B cell (primary cell): ENCODE measurements around the gene ARHGEF10L. TPM values are rescaled to one million over a fixed set of nuclear protein-coding genes. Genes with fewer than 3 reads are reported as not detected.

ENCODE experiments used
- ATAC-seq: fragments of 200-7000 bp; cut with Tn5 transposase; one replicate; pipeline ENCODE4 v1.10.0; 2021; ENCODE audit warnings: low read depth, mild to moderate bottlenecking, moderate number of reproducible peaks, moderate library complexity
- CTCF ChIA-PET: fragments of 350-600 bp; sonication (Branson Sonifier 250); formaldehyde crosslinking; loops from one replicate; lab custom pipeline; 2021; ENCODE audit warnings: antibody characterized with exemption, inconsistent platforms; lab: Charles Lee
- POLR2A ChIA-PET: fragments of 350-600 bp; sonication (Branson Sonifier 250); formaldehyde crosslinking; loops from one replicate; lab custom pipeline; 2021; ENCODE audit warnings: antibody characterized with exemption; lab: Charles Lee
- DNase-seq: peaks from one replicate; pipeline ENCODE4 v3.0.0; 2013
- H2AFZ ChIP-seq: 2 replicates; pipeline ENCODE4 v1.6.1; 2012; ENCODE audit warnings: mild to moderate bottlenecking, low read depth, low read length; ENCODE audit not compliant: insufficient read depth, poor library complexity, severe bottlenecking
- H3K27ac ChIP-seq, 2 donors: 1 replicate in 1 of 2; 2 replicates in 1 of 2; pipeline ENCODE4 v1.5.1; 2012 to 2013; ENCODE audit warnings: low read length in 2 of 2, mild to moderate bottlenecking in 2 of 2, moderate library complexity in 1 of 2
- H3K27me3 ChIP-seq, 4 experiments: fragments of 200-600 bp in 1 of 4; sonication (generic) in 1 of 4; replicated peaks in 1 of 4; 1 replicate in 2 of 4; 2 replicates in 2 of 4; pipeline versions ENCODE4 v1.6.1 to v1.7.0; 2013 to 2016; ENCODE audit warnings: low read length in 3 of 4, mild to moderate bottlenecking in 2 of 4, mixed read lengths in 1 of 4, moderate library complexity in 1 of 4; ENCODE audit not compliant: insufficient read depth in 4 of 4, control insufficient read depth in 3 of 4; ENCODE audit errors: control extremely low read depth in 1 of 4
- H3K36me3 ChIP-seq, 2 experiments: replicated peaks in 1 of 2; 1 replicate in 1 of 2; 2 replicates in 1 of 2; pipeline versions ENCODE4 v1.6.1 to v1.7.1; 2013; ENCODE audit warnings: low read length in 1 of 2; ENCODE audit not compliant: insufficient read depth in 2 of 2, control insufficient read depth in 1 of 2; ENCODE audit errors: control extremely low read depth in 1 of 2, extremely low read depth in 1 of 2
- H3K4me1 ChIP-seq, 2 donors: fragments of 200-600 bp in 1 of 2; sonication (generic) in 1 of 2; 1 replicate in 1 of 2; 2 replicates in 1 of 2; pipeline versions ENCODE4 v1.5.1 to v1.6.1; 2013 to 2017; ENCODE audit warnings: low read length in 2 of 2; ENCODE audit not compliant: control insufficient read depth in 2 of 2, insufficient read depth in 2 of 2
- H3K4me2 ChIP-seq: replicated peaks from 2 replicates; pipeline ENCODE3; 2012; ENCODE audit warnings: mild to moderate bottlenecking, low read depth, low read length; ENCODE audit not compliant: poor library complexity, severe bottlenecking
- H3K4me3 ChIP-seq, 5 experiments: fragments of 200-600 bp in 1 of 5; sonication (generic) in 1 of 5; 1 replicate in 3 of 5; 2 replicates in 2 of 5; pipeline versions ENCODE4 v1.5.1 to v1.7.0; 2011 to 2016; ENCODE audit warnings: low read length in 4 of 5, mild to moderate bottlenecking in 4 of 5, low read depth in 2 of 5, control low read depth in 1 of 5, moderate library complexity in 1 of 5; ENCODE audit not compliant: insufficient read depth in 1 of 5; ENCODE audit errors: control extremely low read depth in 1 of 5, extremely low read depth in 1 of 5
- H3K79me2 ChIP-seq: fragments of 200-600 bp; sonication (generic); one replicate; pipeline ENCODE4 v1.6.0; 2016; ENCODE audit warnings: low read length; ENCODE audit not compliant: control insufficient read depth, insufficient read depth
- H3K9ac ChIP-seq: fragments of 200-600 bp; sonication (generic); 2 replicates; pipeline ENCODE4 v1.6.1; 2017; ENCODE audit warnings: mild to moderate bottlenecking, low read length, moderate library complexity
- H3K9me3 ChIP-seq, 3 donors: one replicate each; pipeline versions ENCODE4 v1.6.1 to v1.7.1; 2013; ENCODE audit warnings: low read length in 2 of 3; ENCODE audit not compliant: control insufficient read depth in 2 of 3, insufficient read depth in 1 of 3; ENCODE audit errors: control extremely low read depth in 1 of 3
- H4K20me1 ChIP-seq: 2 replicates; pipeline ENCODE4 v1.6.0; 2012; ENCODE audit warnings: mild to moderate bottlenecking, low read length; ENCODE audit not compliant: insufficient read depth, control insufficient read depth, poor library complexity, severe bottlenecking
- H3K27ac Mint-ChIP-seq: one replicate; pipeline ENCODE4 v1.8.0; 2021; ENCODE audit warnings: mixed read lengths
- H3K27me3 Mint-ChIP-seq: one replicate; pipeline ENCODE4 v1.8.0; 2021; ENCODE audit warnings: mixed read lengths
- H3K4me1 Mint-ChIP-seq: one replicate; pipeline ENCODE4 v1.8.0; 2021; ENCODE audit warnings: mixed read lengths
- H3K4me3 Mint-ChIP-seq: one replicate; pipeline ENCODE4 v1.8.0; 2021; ENCODE audit warnings: mixed read lengths
- H3K9me3 Mint-ChIP-seq: one replicate; pipeline ENCODE4 v1.8.0; 2022; ENCODE audit warnings: mixed read lengths; ENCODE audit not compliant: insufficient read depth
- EZH2 ChIP-seq: IDR thresholded peaks from 2 replicates; pipeline ENCODE4 v1.6.1; 2012; ENCODE audit warnings: borderline replicate concordance, low read depth, mild to moderate bottlenecking, moderate library complexity, low read length; ENCODE audit not compliant: insufficient read depth, poor library complexity, severe bottlenecking
- WGBS: methylation state at CpG from one replicate; pipeline ENCODE4 v1.1.5; 2013; ENCODE audit warnings: missing lambda C conversion rate; ENCODE audit not compliant: insufficient coverage; 5-methylcytosine and 5-hydroxymethylcytosine counted together
- intact Hi-C: fragments of 100-400 bp; cut with micrococcal nuclease; formaldehyde crosslinking; loops from one replicate; pipeline ENCODE4 v1.10.0; 2022
- polyA plus RNA-seq: library from polyadenylated mRNA; depleted of rRNA; stranded (reverse); fragments of >200 nt; gene quantifications from 2 replicates; pipeline ENCODE4 v1.2.3, GENCODE V29; 2012
- total RNA-seq, 2 donors: library from RNA; stranded (reverse); fragments of 120-200 nt in 1 of 2; gene quantifications; 1 replicate in 1 of 2; 2 replicates in 1 of 2; pipeline versions ENCODE4 v1.2.3 to v1.2.4, GENCODE V29; 2013 to 2022
- TF ChIP-seq, protein P1 (sequence below): fragments of 200-600 bp; IDR thresholded peaks from one replicate; pipeline ENCODE4 v1.8.0; 2022; ENCODE audit warnings: antibody characterized with exemption, mild to moderate bottlenecking

ARHGEF10L gene
- total and polyA plus RNA-seq, 2 donors (not counting 1 experiment from before 2014, with no cell fraction given): 2.0 to 4.9 TPM

DNA sequence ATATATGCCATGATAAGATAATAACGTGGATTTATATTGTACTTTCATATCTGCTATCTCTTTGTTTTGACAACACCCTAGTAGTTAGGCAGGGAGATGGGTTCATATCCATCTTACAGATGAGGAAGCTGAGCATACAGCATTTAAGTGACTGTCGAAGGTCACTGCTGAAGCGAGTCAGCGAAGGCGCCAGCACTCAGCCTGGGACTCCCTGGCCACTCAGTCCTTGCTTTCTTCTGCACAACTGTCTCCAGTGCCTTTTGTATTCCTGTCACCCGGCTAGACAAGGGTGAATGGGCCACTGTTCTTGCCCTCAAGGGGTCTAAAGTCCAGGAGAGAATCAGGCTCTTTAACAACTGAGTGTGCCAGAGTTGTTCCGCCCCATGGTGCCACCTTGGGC, 3.1 kb downstream of the ARHGEF10L start:
- WGBS: 88% methylated on average over 5 of the region's 7 CpGs
- POLR2A ChIA-PET: no interaction called here
- Mint-ChIP-seq H3K27me3 (peaks cover 31% of the 10 kb centered on the region), H3K4me3 (no peak overlapping the region), H3K27ac (no peak overlapping the region), H3K4me1 (peaks cover 13% of the 10 kb centered on the region), H3K9me3 (peaks cover 2% of the 10 kb centered on the region)
- CTCF ChIA-PET: no interaction called here
- H3K4me3 ChIP-seq: no peak overlapping the region
- H3K79me2 ChIP-seq: no peaks in the 10 kb centered on the region
- H2AFZ ChIP-seq: no peak overlapping the region
- no peaks in the 10 kb centered on the region for H3K36me3 ChIP-seq
- peaks cover 0 to 3% (median 0%) of the 10 kb centered on the region in 3 donors for H3K9me3 ChIP-seq
- H3K9ac ChIP-seq: no peak overlapping the region
- intact Hi-C loops: no loop called here
- DNase-seq: no peak
- H3K27ac ChIP-seq: no peak overlapping the region
- H4K20me1 ChIP-seq: no peaks in the 10 kb centered on the region
- ATAC-seq: no peak
- no peak overlapping the region for H3K4me2 ChIP-seq
- TF ChIP-seq, protein P1, sequence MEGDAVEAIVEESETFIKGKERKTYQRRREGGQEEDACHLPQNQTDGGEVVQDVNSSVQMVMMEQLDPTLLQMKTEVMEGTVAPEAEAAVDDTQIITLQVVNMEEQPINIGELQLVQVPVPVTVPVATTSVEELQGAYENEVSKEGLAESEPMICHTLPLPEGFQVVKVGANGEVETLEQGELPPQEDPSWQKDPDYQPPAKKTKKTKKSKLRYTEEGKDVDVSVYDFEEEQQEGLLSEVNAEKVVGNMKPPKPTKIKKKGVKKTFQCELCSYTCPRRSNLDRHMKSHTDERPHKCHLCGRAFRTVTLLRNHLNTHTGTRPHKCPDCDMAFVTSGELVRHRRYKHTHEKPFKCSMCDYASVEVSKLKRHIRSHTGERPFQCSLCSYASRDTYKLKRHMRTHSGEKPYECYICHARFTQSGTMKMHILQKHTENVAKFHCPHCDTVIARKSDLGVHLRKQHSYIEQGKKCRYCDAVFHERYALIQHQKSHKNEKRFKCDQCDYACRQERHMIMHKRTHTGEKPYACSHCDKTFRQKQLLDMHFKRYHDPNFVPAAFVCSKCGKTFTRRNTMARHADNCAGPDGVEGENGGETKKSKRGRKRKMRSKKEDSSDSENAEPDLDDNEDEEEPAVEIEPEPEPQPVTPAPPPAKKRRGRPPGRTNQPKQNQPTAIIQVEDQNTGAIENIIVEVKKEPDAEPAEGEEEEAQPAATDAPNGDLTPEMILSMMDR: no peak
- TF ChIP-seq EZH2: no peak
- peaks cover 8 to 17% of the 10 kb centered on the region in 2 donors for H3K4me1 ChIP-seq
- peaks cover 0 to 38% (median 13%) of the 10 kb centered on the region in 4 experiments for H3K27me3 ChIP-seq

DNA sequence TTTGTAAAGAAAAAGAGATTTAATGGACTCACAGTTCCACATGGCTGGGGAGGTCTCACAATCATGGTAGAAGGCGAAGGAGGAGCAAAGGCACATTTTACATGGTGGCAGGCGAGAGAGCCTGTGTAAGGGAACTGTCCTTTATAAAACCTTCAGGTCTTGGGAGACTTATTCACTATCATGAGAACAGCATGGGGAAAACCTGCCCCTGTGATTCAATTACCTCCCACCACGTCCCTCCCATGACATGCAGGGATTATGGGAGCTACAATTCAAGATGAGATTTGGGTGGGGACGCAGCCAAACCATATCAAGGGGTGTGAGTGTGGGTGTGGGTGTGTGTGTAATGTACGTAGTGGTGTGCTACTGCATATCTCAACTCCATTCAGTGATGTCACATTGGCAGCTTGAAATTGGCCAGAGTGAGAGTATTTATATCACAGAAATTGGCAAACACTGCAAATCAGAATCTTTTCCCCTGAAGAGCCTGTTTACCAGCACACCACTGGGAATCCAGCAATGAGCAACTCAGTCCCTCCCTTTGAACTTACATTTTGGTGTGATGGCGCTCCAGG, 5.4 kb downstream of the ARHGEF10L start:
- no CpG with 5 or more reads among the region's 6 CpGs for WGBS

More for the DNA sequence above, 5.4 kb downstream of the ARHGEF10L start:
- Histone ChIP-seq H3K79me2 (no peaks in the 10 kb centered on the region), H3K9me3 (peaks cover 0 to 3% (median 0%) of the 10 kb centered on the region in 3 donors), H3K4me3 (no peak overlapping the region), H3K27me3 (peaks cover 0 to 25% (median 8%) of the 10 kb centered on the region in 4 experiments), H3K36me3 (no peaks in the 10 kb centered on the region), H2AFZ (no peak overlapping the region), H3K9ac (no peak overlapping the region), H4K20me1 (no peaks in the 10 kb centered on the region), H3K4me2 (no peak overlapping the region), H3K4me1 (peaks cover 4 to 12% of the 10 kb centered on the region in 2 donors), H3K27ac (no peak overlapping the region)
- ATAC-seq: no peak
- no peak for DNase-seq
- no peak overlapping the region for H3K27ac Mint-ChIP-seq
- intact Hi-C loops: no loop called here
- peaks cover 33% of the 10 kb centered on the region for H3K27me3 Mint-ChIP-seq
- H3K4me1 Mint-ChIP-seq: peaks cover 6% of the 10 kb centered on the region
- TF ChIP-seq EZH2: no peak
- TF ChIP-seq, protein P1: no peak
- H3K9me3 Mint-ChIP-seq: peaks cover 2% of the 10 kb centered on the region
- ChIA-PET POLR2A (no interaction called here), CTCF (no interaction called here)
- H3K4me3 Mint-ChIP-seq: no peak overlapping the region
